ENCODE measurements around the gene WDPCP.
"Not testable (repeated sequence)": the region's sequence is repeated elsewhere in the genome, so short reads cannot be mapped to it uniquely, and the experiment has no call there.

Gene WDPCP

DNA sequence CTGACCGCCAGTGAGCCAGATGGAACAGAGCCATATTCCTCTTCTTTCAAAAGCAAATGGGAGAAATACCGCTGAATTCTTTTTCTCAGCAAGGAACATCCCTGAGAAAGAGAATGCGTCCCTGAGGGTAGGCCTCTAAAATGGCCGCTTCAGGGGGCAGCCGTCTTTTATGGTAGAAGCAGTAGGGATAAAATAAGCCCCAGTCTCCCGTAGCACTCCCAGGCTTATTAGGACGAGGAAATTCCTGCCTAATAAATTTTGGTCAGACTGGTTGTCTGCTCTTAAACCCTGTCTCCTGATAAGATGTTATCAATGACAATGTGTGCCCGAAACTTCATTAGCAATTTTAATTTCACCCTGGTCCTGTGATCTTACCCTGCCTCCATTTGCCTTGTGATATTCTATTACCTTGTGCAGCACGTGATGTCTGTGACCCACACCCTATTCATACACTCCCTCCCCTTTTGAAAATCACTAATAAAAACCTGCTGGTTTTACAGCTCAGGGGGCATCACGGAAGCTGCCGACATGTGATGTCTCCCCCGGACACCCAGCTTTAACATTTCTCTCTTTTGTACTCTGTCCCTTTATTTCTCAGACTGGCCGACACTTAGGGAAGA lies 14.4 kb downstream of the WDPCP start:
- H3K9ac ChIP-seq (ENCODE audit: low read length); H3K27me3 ChIP-seq (ENCODE audit: control insufficient read depth in 1 of 2, insufficient read depth in 1 of 2, low read length in 2 of 2); H3K9me3 ChIP-seq (ENCODE audit: control insufficient read depth, low read length); H2AK5ac ChIP-seq (ENCODE audit: low read length, severe bottlenecking); H2BK5ac ChIP-seq (ENCODE audit: low read depth, low read length, poor library complexity, severe bottlenecking); DNase-seq; H3K4me2 ChIP-seq (ENCODE audit: low read length, poor library complexity, severe bottlenecking); H3K18ac ChIP-seq (ENCODE audit: low read depth in 1 of 2, low read length in 2 of 2); H3K4me1 ChIP-seq (ENCODE audit: control insufficient read depth, insufficient read depth, low read depth, low read length); H2BK15ac ChIP-seq (ENCODE audit: low read depth, poor library complexity, severe bottlenecking); H3K4me3 ChIP-seq (ENCODE audit: insufficient read depth in 1 of 2, low read depth in 1 of 2, low read length in 2 of 2); H2BK120ac ChIP-seq (ENCODE audit: low read depth, low read length); H3K23ac ChIP-seq (ENCODE audit: low read length in 2 of 2); H3K14ac ChIP-seq (ENCODE audit: low read length in 2 of 2); H2AFZ ChIP-seq (ENCODE audit: low read depth, low read length); H3K36me3 ChIP-seq (ENCODE audit: control insufficient read depth in 1 of 2, insufficient read depth in 2 of 2, low read depth in 1 of 2, low read length in 2 of 2); H4K8ac ChIP-seq (ENCODE audit: low read length); H4K91ac ChIP-seq (ENCODE audit: low read length); H2BK12ac ChIP-seq (ENCODE audit: low read length in 2 of 2); H3K27ac ChIP-seq (ENCODE audit: low read length, poor library complexity, severe bottlenecking); H3K4ac ChIP-seq (ENCODE audit: low read depth in 1 of 2, low read length in 2 of 2): not testable (repeated sequence)
- peaks cover 13% of the 10 kb centered on the region for H3K79me1 ChIP-seq (replicated peaks; ENCODE audit: low read length, poor library complexity, severe bottlenecking)
- 98% methylated on average over 13 of the region's 13 CpGs for WGBS

DNA sequence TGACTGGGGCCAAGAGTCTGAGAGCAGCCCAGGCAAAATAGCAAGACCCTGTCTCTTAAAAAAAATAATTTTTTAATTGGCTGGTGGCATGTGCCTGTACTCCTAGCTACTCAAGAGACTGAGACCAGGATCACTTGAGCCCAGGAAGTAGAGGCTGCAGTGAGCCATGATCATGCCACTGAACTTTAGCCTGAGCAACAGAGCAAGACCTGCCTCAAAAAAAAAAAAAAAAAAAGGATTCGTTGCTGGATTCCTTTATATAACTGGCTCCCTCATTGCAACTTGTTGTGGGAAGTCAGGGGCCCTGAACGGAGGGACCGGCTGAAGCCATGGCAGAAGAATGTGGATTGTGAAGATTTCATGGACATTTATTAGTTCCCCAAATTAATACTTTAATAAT lies 15.3 kb downstream of the WDPCP start:
- not testable (repeated sequence) for H3K4me2 ChIP-seq (ENCODE audit: low read length, poor library complexity, severe bottlenecking)
- H3K79me1 ChIP-seq (replicated peaks; ENCODE audit: low read length, poor library complexity, severe bottlenecking), result peaks cover 11% of the 10 kb centered on the region
- 100% methylated on average over 1 of the region's 3 CpGs for WGBS

DNA sequence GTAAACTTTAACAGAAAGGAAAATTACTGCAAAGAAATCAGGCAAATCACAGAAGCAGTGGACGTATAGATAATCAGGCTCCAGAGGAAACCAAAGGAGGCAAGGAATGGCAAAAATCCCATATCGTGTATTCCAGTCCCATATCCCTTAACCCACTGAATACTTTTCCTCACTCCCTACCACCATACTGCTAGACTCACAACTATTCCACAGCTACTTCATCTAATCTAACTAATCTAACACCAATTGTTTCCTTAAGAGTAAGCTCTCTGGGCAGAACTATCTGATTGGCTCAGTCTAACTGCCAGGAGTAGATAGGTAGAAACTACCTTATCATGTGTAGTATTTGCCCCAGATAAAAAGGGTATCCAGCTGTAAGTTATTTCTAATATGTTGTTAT lies 16.3 kb downstream of the WDPCP start:
- H3K4me3 ChIP-seq (ENCODE audit: insufficient read depth in 1 of 2, low read depth in 1 of 2, low read length in 2 of 2), result no peak overlapping the region
- no peak overlapping the region for H2AFZ ChIP-seq (ENCODE audit: low read depth, low read length)
- H2AK5ac ChIP-seq (ENCODE audit: low read length, severe bottlenecking), result no peak overlapping the region
- no peak overlapping the region for H4K91ac ChIP-seq (ENCODE audit: low read length)
- no peak overlapping the region for H3K27ac ChIP-seq (ENCODE audit: low read length, poor library complexity, severe bottlenecking)
- H2BK120ac ChIP-seq (ENCODE audit: low read depth, low read length), result no peak overlapping the region
- no peaks in the 10 kb centered on the region for H3K27me3 ChIP-seq (ENCODE audit: control insufficient read depth in 1 of 2, insufficient read depth in 1 of 2, low read length in 2 of 2)
- H3K4me1 ChIP-seq (ENCODE audit: control insufficient read depth, insufficient read depth, low read depth, low read length), result no peaks in the 10 kb centered on the region
- H3K4ac ChIP-seq (ENCODE audit: low read depth in 1 of 2, low read length in 2 of 2), result no peak overlapping the region
- no peak overlapping the region for H4K8ac ChIP-seq (ENCODE audit: low read length)
- H3K14ac ChIP-seq (ENCODE audit: low read length in 2 of 2), result no peak overlapping the region
- no peak overlapping the region for H3K18ac ChIP-seq (ENCODE audit: low read depth in 1 of 2, low read length in 2 of 2)
- no peak overlapping the region for H3K4me2 ChIP-seq (ENCODE audit: low read length, poor library complexity, severe bottlenecking)
- H2BK15ac ChIP-seq (ENCODE audit: low read depth, poor library complexity, severe bottlenecking), result no peak overlapping the region
- 88% methylated on average over 2 of the region's 2 CpGs for WGBS
- peaks cover 6% of the 10 kb centered on the region for H3K9me3 ChIP-seq (ENCODE audit: control insufficient read depth, low read length)
- no peaks in the 10 kb centered on the region for H3K36me3 ChIP-seq (ENCODE audit: control insufficient read depth in 1 of 2, insufficient read depth in 2 of 2, low read depth in 1 of 2, low read length in 2 of 2)
- H3K23ac ChIP-seq (ENCODE audit: low read length in 2 of 2), result no peak overlapping the region
- no peak for DNase-seq
- no peak overlapping the region for H2BK5ac ChIP-seq (ENCODE audit: low read depth, low read length, poor library complexity, severe bottlenecking)
- no peak overlapping the region for H2BK12ac ChIP-seq (ENCODE audit: low read length in 2 of 2)
- H3K79me1 ChIP-seq (replicated peaks; ENCODE audit: low read length, poor library complexity, severe bottlenecking), result peaks cover 14% of the 10 kb centered on the region
- H3K9ac ChIP-seq (ENCODE audit: low read length), result no peak overlapping the region

More for the DNA sequence above, 15.3 kb downstream of the WDPCP start:
- not testable (repeated sequence) for H3K4me1 ChIP-seq (ENCODE audit: control insufficient read depth, insufficient read depth, low read depth, low read length); H2BK5ac ChIP-seq (ENCODE audit: low read depth, low read length, poor library complexity, severe bottlenecking); H2AFZ ChIP-seq (ENCODE audit: low read depth, low read length); H2BK120ac ChIP-seq (ENCODE audit: low read depth, low read length); H3K4me3 ChIP-seq (ENCODE audit: insufficient read depth in 1 of 2, low read depth in 1 of 2, low read length in 2 of 2); H3K27ac ChIP-seq (ENCODE audit: low read length, poor library complexity, severe bottlenecking); H3K9ac ChIP-seq (ENCODE audit: low read length); H3K18ac ChIP-seq (ENCODE audit: low read depth in 1 of 2, low read length in 2 of 2); H3K14ac ChIP-seq (ENCODE audit: low read length in 2 of 2); DNase-seq; H2AK5ac ChIP-seq (ENCODE audit: low read length, severe bottlenecking); H3K23ac ChIP-seq (ENCODE audit: low read length in 2 of 2); H2BK12ac ChIP-seq (ENCODE audit: low read length in 2 of 2); H3K4ac ChIP-seq (ENCODE audit: low read depth in 1 of 2, low read length in 2 of 2); H4K8ac ChIP-seq (ENCODE audit: low read length); H3K27me3 ChIP-seq (ENCODE audit: control insufficient read depth in 1 of 2, insufficient read depth in 1 of 2, low read length in 2 of 2); H3K36me3 ChIP-seq (ENCODE audit: control insufficient read depth in 1 of 2, insufficient read depth in 2 of 2, low read depth in 1 of 2, low read length in 2 of 2); H4K91ac ChIP-seq (ENCODE audit: low read length); H3K9me3 ChIP-seq (ENCODE audit: control insufficient read depth, low read length); H2BK15ac ChIP-seq (ENCODE audit: low read depth, poor library complexity, severe bottlenecking)

DNA sequence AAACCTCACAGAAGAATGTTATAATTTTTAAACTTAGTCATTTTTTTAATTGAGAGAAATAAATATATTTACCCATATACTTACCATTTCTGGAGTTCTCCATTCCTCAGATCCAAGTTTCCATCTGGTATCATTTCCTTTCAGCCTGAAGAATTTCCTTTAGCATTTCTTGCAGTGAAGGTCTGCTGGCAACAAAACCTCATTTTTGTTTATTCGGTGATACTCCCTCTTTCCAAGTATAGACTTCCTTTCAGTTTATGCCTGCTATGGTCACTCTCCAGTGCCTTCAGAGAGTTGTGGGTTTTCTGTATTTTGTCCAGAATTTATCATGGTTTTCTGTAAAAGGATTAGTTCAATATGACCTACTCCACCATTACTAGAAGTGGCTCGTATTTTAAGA lies 17.0 kb downstream of the WDPCP start:
- Histone ChIP-seq H2BK12ac (ENCODE audit: low read length in 2 of 2) (no peak overlapping the region), H2AFZ (ENCODE audit: low read depth, low read length) (no peak overlapping the region), H3K27me3 (ENCODE audit: control insufficient read depth in 1 of 2, insufficient read depth in 1 of 2, low read length in 2 of 2) (no peaks in the 10 kb centered on the region), H3K18ac (ENCODE audit: low read depth in 1 of 2, low read length in 2 of 2) (no peak overlapping the region), H4K8ac (ENCODE audit: low read length) (no peak overlapping the region), H3K27ac (ENCODE audit: low read length, poor library complexity, severe bottlenecking) (no peak overlapping the region), H2AK5ac (ENCODE audit: low read length, severe bottlenecking) (no peak overlapping the region), H3K4me3 (ENCODE audit: insufficient read depth in 1 of 2, low read depth in 1 of 2, low read length in 2 of 2) (no peak overlapping the region), H3K4me2 (ENCODE audit: low read length, poor library complexity, severe bottlenecking) (no peak overlapping the region), H3K23ac (ENCODE audit: low read length in 2 of 2) (no peak overlapping the region), H2BK120ac (ENCODE audit: low read depth, low read length) (no peak overlapping the region), H3K9me3 (ENCODE audit: control insufficient read depth, low read length) (peaks cover 6% of the 10 kb centered on the region), H3K4ac (ENCODE audit: low read depth in 1 of 2, low read length in 2 of 2) (no peak overlapping the region), H2BK5ac (ENCODE audit: low read depth, low read length, poor library complexity, severe bottlenecking) (no peak overlapping the region), H3K9ac (ENCODE audit: low read length) (no peak overlapping the region), H3K14ac (ENCODE audit: low read length in 2 of 2) (no peak overlapping the region), H2BK15ac (ENCODE audit: low read depth, poor library complexity, severe bottlenecking) (no peak overlapping the region), H4K91ac (ENCODE audit: low read length) (no peak overlapping the region), H3K4me1 (ENCODE audit: control insufficient read depth, insufficient read depth, low read depth, low read length) (no peaks in the 10 kb centered on the region), H3K36me3 (ENCODE audit: control insufficient read depth in 1 of 2, insufficient read depth in 2 of 2, low read depth in 1 of 2, low read length in 2 of 2) (no peaks in the 10 kb centered on the region), H3K79me1 (replicated peaks; ENCODE audit: low read length, poor library complexity, severe bottlenecking) (peaks cover 11% of the 10 kb centered on the region)
- DNase-seq, result no peak
- WGBS, result 100% methylated on average over 1 of the region's 2 CpGs

All from mesenchymal stem cell (in vitro differentiated cells and primary cell).